H1 (cell line): ENCODE measurements around the gene ADCY9. TPM values are rescaled to one million over a fixed set of nuclear protein-coding genes. Genes with fewer than 3 reads are reported as not detected.

ENCODE experiments used
- CTCF ChIA-PET: fragments of 300-600 bp; sonication (Branson Sonifier 250); formaldehyde crosslinking; loops from one replicate; lab custom pipeline; 2021; ENCODE audit not compliant: partially characterized antibody; lab: Charles Lee
- POLR2A ChIA-PET: fragments of 300-600 bp; sonication (Branson Sonifier 250); formaldehyde crosslinking; loops from one replicate; lab custom pipeline; 2021; ENCODE audit warnings: inconsistent platforms; ENCODE audit not compliant: partially characterized antibody; lab: Charles Lee
- DNase-seq, 2 experiments: peaks; one replicate each; pipeline versions ENCODE4 v3.0.0 to v3.0.0-alpha.2; 2010 to 2022; ENCODE audit warnings: low spot score in 2 of 2, low read depth in 1 of 2, mixed read lengths in 1 of 2
- FAIRE-seq: peaks from 2 replicates; lab custom pipeline; 2011; peaks lifted over from hg19 to GRCh38; lab: Jason Lieb, UNC
- H2AFZ ChIP-seq: 2 replicates; pipeline ENCODE4 v1.8.1; 2012; ENCODE audit warnings: low read length, inconsistent platforms
- H2AK5ac ChIP-seq: 2 replicates; pipeline ENCODE4 v1.6.1; 2013; ENCODE audit warnings: low read depth, low read length
- H2BK120ac ChIP-seq: replicated peaks from 2 replicates; pipeline ENCODE3; 2013; ENCODE audit warnings: low read depth, low read length, inconsistent platforms
- H2BK12ac ChIP-seq: 2 replicates; pipeline ENCODE4 v1.6.1; 2013; ENCODE audit warnings: low read depth, low read length
- H2BK15ac ChIP-seq: 2 replicates; pipeline ENCODE4 v1.6.1; 2013; ENCODE audit warnings: low read length
- H2BK20ac ChIP-seq: 2 replicates; pipeline ENCODE4 v1.6.1; 2013; ENCODE audit warnings: low read length
- H2BK5ac ChIP-seq: 2 replicates; pipeline ENCODE4 v1.6.1; 2013; ENCODE audit warnings: low read depth, low read length
- H3K14ac ChIP-seq: 2 replicates; pipeline ENCODE4 v1.6.1; 2013; ENCODE audit warnings: inconsistent platforms; ENCODE audit not compliant: insufficient read length
- H3K18ac ChIP-seq: 2 replicates; pipeline ENCODE4 v1.6.1; 2013; ENCODE audit warnings: low read length; ENCODE audit errors: extremely low read depth
- H3K23ac ChIP-seq: 2 replicates; pipeline ENCODE4 v1.6.1; 2013; ENCODE audit warnings: inconsistent platforms; ENCODE audit not compliant: insufficient read length
- H3K23me2 ChIP-seq: 2 replicates; pipeline ENCODE4 v1.6.1; 2013; ENCODE audit warnings: low read depth, low read length
- H3K27ac ChIP-seq: 2 replicates; pipeline ENCODE4 v1.6.1; 2011; ENCODE audit warnings: low read depth, low read length, inconsistent platforms
- H3K27me3 ChIP-seq, 4 experiments: replicated peaks in 1 of 4; 1 replicate in 1 of 4; 2 replicates in 3 of 4; pipeline versions ENCODE4 v1.6.1 to v1.8.1; 2011 to 2013; ENCODE audit warnings: low read length in 3 of 4, mild to moderate bottlenecking in 3 of 4, inconsistent platforms in 2 of 4, mixed read lengths in 2 of 4, moderate library complexity in 1 of 4; ENCODE audit not compliant: control insufficient read depth in 3 of 4, insufficient read depth in 3 of 4; ENCODE audit errors: extremely low read depth in 1 of 4
- H3K36me3 ChIP-seq, 4 experiments: 2 replicates each; pipeline versions ENCODE4 v1.6.1 to v1.8.1; 2011 to 2013; ENCODE audit warnings: mild to moderate bottlenecking in 4 of 4, low read length in 3 of 4, moderate library complexity in 2 of 4, control low read depth in 1 of 4, inconsistent platforms in 1 of 4; ENCODE audit not compliant: insufficient read depth in 4 of 4, control insufficient read depth in 2 of 4
- H3K4ac ChIP-seq: replicated peaks from 2 replicates; pipeline ENCODE3; 2013; ENCODE audit warnings: low read length, low read depth, mixed read lengths, inconsistent platforms; ENCODE audit not compliant: insufficient read length
- H3K4me1 ChIP-seq, 4 experiments: replicated peaks in 1 of 4; 1 replicate in 1 of 4; 2 replicates in 3 of 4; pipeline versions ENCODE4 v1.6.1 to v1.8.1; 2011 to 2013; ENCODE audit warnings: low read length in 3 of 4, inconsistent platforms in 2 of 4, mixed read lengths in 1 of 4; ENCODE audit not compliant: insufficient read depth in 4 of 4, control insufficient read depth in 3 of 4
- H3K4me2 ChIP-seq, 2 experiments: 2 replicates each; pipeline versions ENCODE4 v1.6.1 to v1.8.1; 2011 to 2013; ENCODE audit warnings: low read depth in 2 of 2, low read length in 2 of 2, control low read depth in 1 of 2, inconsistent platforms in 1 of 2, mild to moderate bottlenecking in 1 of 2; ENCODE audit not compliant: insufficient read depth in 1 of 2
- H3K4me3 ChIP-seq, 4 experiments: fragments of 200-600, 300-600 bp in 1 of 4; sonication (generic), shearing (Covaris generic), sonication (Bioruptor Twin) in 1 of 4; 2 replicates each; pipeline versions ENCODE4 v1.5.1 to v1.8.1; 2011 to 2016; ENCODE audit warnings: low read length in 4 of 4, low read depth in 3 of 4, control low read depth in 2 of 4, inconsistent platforms in 2 of 4, mild to moderate bottlenecking in 2 of 4, mixed read lengths in 1 of 4, moderate library complexity in 1 of 4; ENCODE audit not compliant: insufficient read depth in 2 of 4; ENCODE audit errors: extremely low read depth in 1 of 4
- H3K56ac ChIP-seq: replicated peaks from 2 replicates; pipeline ENCODE3; 2013; ENCODE audit warnings: low read depth, mild to moderate bottlenecking, mixed read lengths, low read length, inconsistent platforms; ENCODE audit not compliant: insufficient read length
- H3K79me1 ChIP-seq: 2 replicates; pipeline ENCODE4 v1.6.1; 2013; ENCODE audit warnings: low read depth, low read length, control low read depth
- H3K79me2 ChIP-seq, 2 experiments: 2 replicates each; pipeline versions ENCODE4 v1.6.1 to v1.8.1; 2012 to 2013; ENCODE audit warnings: low read length in 2 of 2, mild to moderate bottlenecking in 2 of 2, inconsistent platforms in 1 of 2; ENCODE audit not compliant: insufficient read depth in 2 of 2, control insufficient read depth in 1 of 2
- H3K9ac ChIP-seq, 4 experiments: replicated peaks in 1 of 4; 1 replicate in 1 of 4; 2 replicates in 3 of 4; pipeline versions ENCODE4 v1.6.1 to v1.8.1; 2011 to 2013; ENCODE audit warnings: low read depth in 3 of 4, low read length in 3 of 4, control low read depth in 2 of 4, mild to moderate bottlenecking in 2 of 4, moderate library complexity in 2 of 4, inconsistent platforms in 1 of 4; ENCODE audit errors: extremely low read depth in 1 of 4
- H3K9me3 ChIP-seq, 2 experiments: 2 replicates each; pipeline versions ENCODE4 v1.6.1 to v1.8.1; 2012 to 2013; ENCODE audit warnings: mild to moderate bottlenecking in 2 of 2, moderate library complexity in 2 of 2, control low read depth in 1 of 2, inconsistent platforms in 1 of 2, low read depth in 1 of 2, low read length in 1 of 2, mixed read lengths in 1 of 2; ENCODE audit not compliant: insufficient read depth in 2 of 2
- H4K20me1 ChIP-seq, 2 experiments: replicated peaks in 1 of 2; 2 replicates each; pipeline versions ENCODE3 to v1.8.1; 2011 to 2013; ENCODE audit warnings: inconsistent platforms in 2 of 2, low read length in 2 of 2, mild to moderate bottlenecking in 1 of 2; ENCODE audit not compliant: insufficient read depth in 2 of 2, control insufficient read depth in 1 of 2
- H4K5ac ChIP-seq: 2 replicates; pipeline ENCODE4 v1.6.1; 2013; ENCODE audit warnings: low read length, low read depth, mixed read lengths, inconsistent platforms; ENCODE audit not compliant: insufficient read length
- H4K8ac ChIP-seq: 2 replicates; pipeline ENCODE4 v1.8.0; 2013; ENCODE audit warnings: mild to moderate bottlenecking, moderate library complexity, low read length, inconsistent platforms; ENCODE audit not compliant: insufficient read depth; ENCODE audit errors: extremely low read depth
- H4K91ac ChIP-seq: replicated peaks from 2 replicates; pipeline ENCODE3; 2013; ENCODE audit warnings: low read length, mixed read lengths, inconsistent platforms; ENCODE audit not compliant: insufficient read length
- CBX8 ChIP-seq: fragments of 300-800, 300-1000 bp; sonication (generic); IDR thresholded peaks from 2 replicates; pipeline ENCODE4 v1.7.1; 2016; ENCODE audit warnings: low read depth, low read length, borderline replicate concordance
- CEBPB ChIP-seq: IDR thresholded peaks from 2 replicates; pipeline ENCODE4 v1.6.1; 2012; ENCODE audit warnings: low read depth, low read length
- CHD1 ChIP-seq: IDR thresholded peaks from 2 replicates; pipeline ENCODE4 v1.6.1; 2012; ENCODE audit warnings: low read depth, low read length, improper control_type of control experiment
- CTBP2 ChIP-seq: IDR thresholded peaks from 2 replicates; pipeline ENCODE4 v1.7.0; 2011; ENCODE audit warnings: borderline replicate concordance, mild to moderate bottlenecking, moderate library complexity, mixed read lengths, low read length; ENCODE audit not compliant: insufficient read depth, insufficient read length
- EP300 ChIP-seq, 2 experiments: IDR thresholded peaks; 1 replicate in 1 of 2; 2 replicates in 1 of 2; pipeline ENCODE4 v1.6.1; 2011 to 2012; ENCODE audit warnings: low read depth in 2 of 2, low read length in 2 of 2, mild to moderate bottlenecking in 2 of 2, borderline replicate concordance in 1 of 2, inconsistent platforms in 1 of 2, moderate library complexity in 1 of 2
- KDM4A ChIP-seq: IDR thresholded peaks from one replicate; pipeline ENCODE4 v1.7.1; 2012; ENCODE audit warnings: low read depth, mild to moderate bottlenecking, moderate library complexity, low read length, inconsistent platforms; ENCODE audit not compliant: severe bottlenecking
- POLR2AphosphoS5 ChIP-seq: IDR thresholded peaks from 2 replicates; pipeline ENCODE4 v1.6.1; 2011; ENCODE audit warnings: low read depth, low read length
- POU5F1 ChIP-seq: IDR thresholded peaks from 2 replicates; pipeline ENCODE4 v1.6.1; 2011; ENCODE audit warnings: low read depth, mild to moderate bottlenecking, low read length, moderate library complexity
- SAP30 ChIP-seq: fragments of 300-600 bp; sonication (generic); IDR thresholded peaks from 2 replicates; pipeline ENCODE4 v1.7.1; 2012; ENCODE audit warnings: low read length, moderate library complexity, mild to moderate bottlenecking, inconsistent platforms; ENCODE audit not compliant: insufficient read depth, insufficient replicate concordance
- TCF12 ChIP-seq: IDR thresholded peaks from 2 replicates; pipeline ENCODE4 v1.6.1; 2011; ENCODE audit warnings: low read depth, mild to moderate bottlenecking, low read length
- TEAD4 ChIP-seq: IDR thresholded peaks from 2 replicates; pipeline ENCODE4 v1.6.1; 2012; ENCODE audit warnings: low read depth, low read length, inconsistent platforms, mixed read lengths
- WGBS, 2 experiments: shearing (Covaris generic) in 1 of 2; methylation state at CpG; one replicate each; pipeline versions ENCODE4 v1.1.6 to v1.1.7; 2013 to 2015; ENCODE audit warnings: low lambda C conversion rate in 2 of 2, mixed read lengths in 2 of 2, inconsistent platforms in 1 of 2, low coverage in 1 of 2, missing lambda C conversion rate in 1 of 2; ENCODE audit not compliant: insufficient replicate concordance in 2 of 2, insufficient coverage in 1 of 2, insufficient read length in 1 of 2; ENCODE audit errors: extremely low coverage in 1 of 2, missing lambda C conversion rate in 1 of 2; 5-methylcytosine and 5-hydroxymethylcytosine counted together
- polyA plus RNA-seq, 7 experiments: library from polyadenylated mRNA; depleted of rRNA in 3 of 7; stranded (reverse) in 5 of 7; unstranded in 2 of 7; fragments of >200 nt in 5 of 7; fragments of 200-250 nt in 2 of 7; gene quantifications; 1 replicate in 5 of 7; 2 replicates in 1 of 7; 4 replicates in 1 of 7; pipeline versions ENCODE4 v1.2.1 to v1.2.3, GENCODE V29; 2011 to 2013; ENCODE audit warnings: missing spikeins in 2 of 7, mixed read lengths in 2 of 7
- total RNA-seq: library from RNA; stranded (reverse); fragmentation: NEBNext Ultra II Directional; extraction: Animal tissue kit (Norgen Biotek cat#: 25700); gene quantifications from 2 replicates; pipeline ENCODE4 v1.2.1, GENCODE V29; 2021

The ADCY9 gene
- total and polyA plus RNA-seq, 2 of the 8 experiments (the other 6 are each of a cell fraction or from before 2014, with no cell fraction given): 5.4 to 13.1 TPM

GRCh38 chr16:3982216-3982615 lies 134.0 kb downstream of the ADCY9 start:
- Histone ChIP-seq H3K9ac (no peak overlapping the region), H2BK20ac (no peak overlapping the region), H3K14ac (no peak overlapping the region), H3K4me3 (no peak overlapping the region), H2AFZ (no peak overlapping the region), H3K9me3 (no peaks in the 10 kb centered on the region), H4K20me1 (no peaks in the 10 kb centered on the region), H2BK5ac (no peak overlapping the region), H3K23ac (no peak overlapping the region), H3K4ac (no peak overlapping the region), H3K4me2 (no peak overlapping the region), H3K79me1 (no peaks in the 10 kb centered on the region), H3K79me2 (no peaks in the 10 kb centered on the region), H4K5ac (no peak overlapping the region), H2BK120ac (no peak overlapping the region), H3K56ac (no peak overlapping the region), H4K91ac (no peak overlapping the region), H4K8ac (no peak overlapping the region; the same call in 1 of the 2 replicates), H3K23me2 (no peaks in the 10 kb centered on the region), H2AK5ac (no peak overlapping the region), H3K27ac (no peak overlapping the region), H3K4me1 (peaks cover 0 to 4% (median 2%) of the 10 kb centered on the region in 4 experiments; a peak in 3 of 7 replicates), H2BK15ac (no peak overlapping the region), H3K27me3 (no peaks in the 10 kb centered on the region), H3K18ac (no peak overlapping the region), H2BK12ac (no peak overlapping the region), H3K36me3 (no peaks in the 10 kb centered on the region)
- DNase-seq (no peak), FAIRE-seq (no peak)
- CTCF ChIA-PET: interaction anchor here (0.5 to 3.3 kb wide), 30 partner anchors 9 to 360 kb away, joined by 3 to 22 read pairs (median 5); no protein-coding TSS in a partner anchor
- 87% methylated on average over 13 of the region's 13 CpGs; no CpG with 5 or more reads in 1 of the 2 experiments for WGBS, 2 experiments
- POLR2A ChIA-PET: interaction anchor here (0.6 to 3.0 kb wide), 3 partner anchors 30 to 290 kb away, joined by 3 to 9 read pairs (median 3); no protein-coding TSS in a partner anchor
- TF ChIP-seq KDM4A: no peak
- TF ChIP-seq EP300 (IDR thresholded peaks at IDR 0.05; ENCODE audit: borderline replicate concordance in 1 of 2, low read depth in 2 of 2, low read length in 2 of 2): no peak
- no peak for TF ChIP-seq CTBP2
- no peak for TF ChIP-seq TCF12
- no peak for TF ChIP-seq CEBPB
- TF ChIP-seq TEAD4: no peak
- no peak for TF ChIP-seq SAP30
- no peak for TF ChIP-seq CHD1
- TF ChIP-seq CBX8: no peak
- no peak for TF ChIP-seq POU5F1
- TF ChIP-seq POLR2AphosphoS5: no peak
